HEK293 (cell line): ENCODE results near the gene NUP50.

Experiments used
- CTCF ChIP-seq: fragments of 450-650 bp; formaldehyde crosslinking; IDR thresholded peaks from 2 replicates; pipeline ENCODE4 v1.5.1; 2016; ENCODE audit warnings: missing biosample characterization, missing genetic modification characterization
- PBX3 ChIP-seq: sonication (generic); formaldehyde crosslinking; IDR thresholded peaks from 2 replicates; pipeline ENCODE4 v1.8.1; 2022; ENCODE audit warnings: mild to moderate bottlenecking, moderate library complexity, missing genetic modification reagents
- ZNF140 ChIP-seq: fragments of 450-650 bp; formaldehyde crosslinking; IDR thresholded peaks from 2 replicates; pipeline ENCODE4 v1.5.1; 2016; ENCODE audit warnings: missing biosample characterization, missing genetic modification characterization
- ZNF280D ChIP-seq: fragments of 450-650 bp; formaldehyde crosslinking; IDR thresholded peaks from 2 replicates; pipeline ENCODE4 v1.5.1; 2016; ENCODE audit warnings: missing biosample characterization, missing genetic modification characterization
- ZNF398 ChIP-seq: fragments of 450-650 bp; formaldehyde crosslinking; IDR thresholded peaks from 2 replicates; pipeline ENCODE4 v1.5.1; 2017; ENCODE audit warnings: missing biosample characterization, missing genetic modification characterization

- TF ChIP-seq PBX3 (CRISPR knock-in tag) (no peak), ZNF280D (tag by site-specific recombination) (no peak), ZNF398 (tag by site-specific recombination) (no peak), CTCF (tag by site-specific recombination) (no peak), ZNF140 (tag by site-specific recombination) (no peak)
Measured at GRCh38 chr22:45237065-45237990, 73.6 kb downstream of the NUP50 start.
